SU-DHL-6 (cell line): ENCODE results near the gene CLBA1.
"Not testable (repeated sequence)": the region's sequence is repeated elsewhere in the genome, so short reads cannot be mapped to it uniquely, and the experiment has no call there.

Source experiments
- H2AFZ ChIP-seq: fragments of 200-600 bp; sonication (generic); 2 replicates; pipeline ENCODE4 v1.6.1; 2014; ENCODE audit warnings: low read depth, mild to moderate bottlenecking, moderate library complexity, mixed read lengths, antibody characterized with exemption, low read length; ENCODE audit not compliant: severe bottlenecking
- H3F3A ChIP-seq: fragments of 200-600 bp; shearing (Covaris generic); 2 replicates; pipeline ENCODE4 v1.6.0; 2016; ENCODE audit warnings: antibody characterized with exemption, mild to moderate bottlenecking; ENCODE audit not compliant: insufficient read depth
- H3K27ac ChIP-seq: fragments of 200-600 bp; sonication (generic); 2 replicates; pipeline ENCODE4 v1.5.1; 2016; ENCODE audit warnings: low read depth, mild to moderate bottlenecking, low read length, moderate library complexity, mixed read lengths
- H3K27me3 ChIP-seq: fragments of 200-600 bp; sonication (generic), shearing (Covaris generic); 2 replicates; pipeline ENCODE4 v1.6.0; 2014; ENCODE audit warnings: mild to moderate bottlenecking, low read length
- H3K36me3 ChIP-seq: fragments of 200-600 bp; sonication (generic); 2 replicates; pipeline ENCODE4 v1.6.1; 2014; ENCODE audit warnings: mild to moderate bottlenecking, low read length, mixed read lengths
- H3K4me2 ChIP-seq: fragments of 300-600, 200-600 bp; shearing (Covaris generic), sonication (generic); 2 replicates; pipeline ENCODE4 v1.6.0; 2014; ENCODE audit warnings: low read length, low read depth, mild to moderate bottlenecking; ENCODE audit not compliant: poor library complexity, severe bottlenecking
- H3K4me3 ChIP-seq: fragments of 200-600 bp; sonication (generic); 2 replicates; pipeline ENCODE4 v1.5.1; 2014; ENCODE audit warnings: antibody characterized with exemption, low read length, mild to moderate bottlenecking, mixed read lengths; ENCODE audit not compliant: insufficient read depth, poor library complexity, severe bottlenecking
- H3K79me2 ChIP-seq: fragments of 200-600 bp; sonication (generic); 2 replicates; pipeline ENCODE4 v1.6.1; 2014; ENCODE audit warnings: mild to moderate bottlenecking, low read length, moderate library complexity; ENCODE audit not compliant: insufficient read depth
- H3K9ac ChIP-seq: fragments of 200-600 bp; sonication (generic); 2 replicates; pipeline ENCODE4 v1.7.0; 2014; ENCODE audit warnings: mild to moderate bottlenecking, low read length
- H3K9me2 ChIP-seq: fragments of 200-600 bp; sonication (generic); replicated peaks from 2 replicates; pipeline ENCODE4 v1.6.1; 2014; ENCODE audit warnings: low read length; ENCODE audit not compliant: insufficient read depth
- H3K9me3 ChIP-seq: fragments of 200-600 bp; sonication (generic); 2 replicates; pipeline ENCODE4 v1.6.1; 2014; ENCODE audit warnings: low read length, mixed read lengths; ENCODE audit not compliant: insufficient read depth
- H4K20me1 ChIP-seq: fragments of 200-600 bp; sonication (generic); 2 replicates; pipeline ENCODE4 v1.6.1; 2014; ENCODE audit warnings: low read depth, mild to moderate bottlenecking, antibody characterized with exemption, low read length, moderate library complexity, mixed read lengths
- EZH2phosphoT487 ChIP-seq: fragments of 200-600 bp; sonication (generic), shearing (Covaris generic); conservative IDR thresholded peaks from 2 replicates; pipeline ENCODE4 v1.6.1; 2018; ENCODE audit warnings: mild to moderate bottlenecking, antibody characterized with exemption, low read length, moderate library complexity, mixed read lengths
- TF ChIP-seq, protein P1 (sequence below): fragments of 200-600 bp; sonication (generic); IDR thresholded peaks from one replicate; pipeline ENCODE4 v1.5.1; 2017; ENCODE audit warnings: antibody characterized with exemption, mild to moderate bottlenecking, low read length, moderate library complexity; ENCODE audit not compliant: insufficient read depth, poor library complexity, severe bottlenecking

The CLBA1 gene

DNA sequence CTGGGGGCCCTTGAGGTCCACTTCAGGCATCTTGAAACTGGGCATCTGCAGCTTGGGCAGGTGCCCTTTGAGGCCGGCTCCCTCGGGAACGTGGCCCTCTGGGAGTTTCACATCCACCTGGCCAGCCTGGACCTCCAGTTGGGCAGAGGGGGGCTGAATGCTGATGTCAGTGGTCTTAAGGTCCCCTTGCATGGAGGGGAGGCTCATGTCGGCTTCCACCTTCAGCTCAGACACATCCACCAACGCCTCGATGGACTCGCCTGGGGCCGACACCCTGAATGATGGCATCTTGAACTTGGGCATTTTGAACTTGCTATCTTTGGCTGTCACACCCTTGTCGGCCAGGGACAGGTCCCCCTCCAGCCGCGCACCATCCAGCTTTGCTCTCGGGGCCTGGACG lies 38.4 kb upstream of the CLBA1 start:
- not testable (repeated sequence) for H3K9me3 ChIP-seq, H2AFZ ChIP-seq, H3K9ac ChIP-seq, H3K36me3 ChIP-seq, H3K9me2 ChIP-seq, H4K20me1 ChIP-seq, H3K27me3 ChIP-seq, H3K27ac ChIP-seq, H3F3A ChIP-seq, H3K4me3 ChIP-seq, H3K4me2 ChIP-seq, H3K79me2 ChIP-seq

DNA sequence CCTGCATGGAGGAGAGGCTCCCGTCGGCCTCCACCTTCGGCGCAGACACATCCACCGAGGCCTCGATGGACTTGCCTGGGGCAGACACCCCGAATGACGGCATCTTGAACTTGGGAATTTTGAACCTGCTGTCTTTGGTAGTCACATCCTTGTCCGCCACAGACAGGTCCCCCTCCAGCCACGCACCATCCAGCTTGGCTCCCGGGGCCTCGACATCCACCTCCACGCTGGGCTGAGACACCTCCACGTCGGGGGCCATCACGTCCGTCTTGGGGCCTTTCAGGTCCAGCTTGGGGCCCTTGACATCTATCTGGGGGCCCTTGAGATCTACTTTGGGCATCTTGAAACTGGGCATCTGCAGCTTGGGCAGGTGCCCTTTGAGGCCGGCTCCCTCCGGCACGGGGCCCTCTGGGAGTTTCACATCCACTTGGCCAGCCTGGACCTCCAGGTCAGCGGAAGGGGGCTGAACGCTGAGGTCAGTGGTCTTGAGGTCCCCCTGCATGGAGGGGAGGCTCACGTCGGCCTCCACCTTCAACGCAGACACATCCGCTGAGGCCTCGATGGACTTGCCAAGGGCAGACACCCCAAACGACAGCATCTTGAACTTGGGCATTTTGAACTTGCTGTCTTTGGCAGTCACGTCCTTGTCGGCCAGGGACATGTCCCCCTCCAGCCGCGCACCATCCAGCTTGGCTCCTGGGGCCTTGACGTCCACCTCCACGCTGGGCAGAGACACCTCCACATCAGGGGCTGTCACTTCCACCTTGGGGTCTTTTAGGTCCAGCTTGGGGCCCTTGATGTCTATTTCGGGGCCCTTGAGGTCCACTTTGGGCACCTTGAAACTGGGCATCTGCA lies 37.5 kb upstream of the CLBA1 start:
- H3K9me3 ChIP-seq, H3K4me2 ChIP-seq, H3K27ac ChIP-seq, H4K20me1 ChIP-seq, H3K79me2 ChIP-seq, H3F3A ChIP-seq, H3K9me2 ChIP-seq, H3K9ac ChIP-seq, H2AFZ ChIP-seq, H3K27me3 ChIP-seq, H3K36me3 ChIP-seq, H3K4me3 ChIP-seq: not testable (repeated sequence)

DNA sequence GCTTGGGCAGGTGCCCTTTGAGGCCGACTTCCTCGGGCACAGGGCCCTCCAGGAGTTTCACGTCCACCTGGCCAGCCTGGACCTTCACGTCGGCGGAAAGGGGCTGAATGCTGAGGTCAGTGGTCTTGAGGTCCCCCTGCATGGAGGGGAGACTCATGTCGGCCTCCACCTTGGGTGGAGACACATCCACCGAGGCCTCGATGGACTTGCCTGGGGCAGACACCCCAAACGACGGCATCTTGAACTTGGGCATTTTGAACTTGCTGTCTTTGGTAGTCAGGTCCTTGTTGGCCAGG lies 36.9 kb upstream of the CLBA1 start:
- Histone ChIP-seq H3K27ac (no peak overlapping the region), H3K79me2 (no peaks in the 10 kb centered on the region), H3K4me3 (no peak overlapping the region), H2AFZ (no peak overlapping the region), H3K9me2 (no peaks in the 10 kb centered on the region), H4K20me1 (no peaks in the 10 kb centered on the region), H3K4me2 (no peak overlapping the region), H3K27me3 (no peaks in the 10 kb centered on the region), H3K36me3 (no peaks in the 10 kb centered on the region), H3F3A (no peaks in the 10 kb centered on the region), H3K9me3 (no peaks in the 10 kb centered on the region), H3K9ac (no peak overlapping the region)
- TF ChIP-seq EZH2phosphoT487 = no peak
- TF ChIP-seq, protein P1, sequence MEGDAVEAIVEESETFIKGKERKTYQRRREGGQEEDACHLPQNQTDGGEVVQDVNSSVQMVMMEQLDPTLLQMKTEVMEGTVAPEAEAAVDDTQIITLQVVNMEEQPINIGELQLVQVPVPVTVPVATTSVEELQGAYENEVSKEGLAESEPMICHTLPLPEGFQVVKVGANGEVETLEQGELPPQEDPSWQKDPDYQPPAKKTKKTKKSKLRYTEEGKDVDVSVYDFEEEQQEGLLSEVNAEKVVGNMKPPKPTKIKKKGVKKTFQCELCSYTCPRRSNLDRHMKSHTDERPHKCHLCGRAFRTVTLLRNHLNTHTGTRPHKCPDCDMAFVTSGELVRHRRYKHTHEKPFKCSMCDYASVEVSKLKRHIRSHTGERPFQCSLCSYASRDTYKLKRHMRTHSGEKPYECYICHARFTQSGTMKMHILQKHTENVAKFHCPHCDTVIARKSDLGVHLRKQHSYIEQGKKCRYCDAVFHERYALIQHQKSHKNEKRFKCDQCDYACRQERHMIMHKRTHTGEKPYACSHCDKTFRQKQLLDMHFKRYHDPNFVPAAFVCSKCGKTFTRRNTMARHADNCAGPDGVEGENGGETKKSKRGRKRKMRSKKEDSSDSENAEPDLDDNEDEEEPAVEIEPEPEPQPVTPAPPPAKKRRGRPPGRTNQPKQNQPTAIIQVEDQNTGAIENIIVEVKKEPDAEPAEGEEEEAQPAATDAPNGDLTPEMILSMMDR = no peak

DNA sequence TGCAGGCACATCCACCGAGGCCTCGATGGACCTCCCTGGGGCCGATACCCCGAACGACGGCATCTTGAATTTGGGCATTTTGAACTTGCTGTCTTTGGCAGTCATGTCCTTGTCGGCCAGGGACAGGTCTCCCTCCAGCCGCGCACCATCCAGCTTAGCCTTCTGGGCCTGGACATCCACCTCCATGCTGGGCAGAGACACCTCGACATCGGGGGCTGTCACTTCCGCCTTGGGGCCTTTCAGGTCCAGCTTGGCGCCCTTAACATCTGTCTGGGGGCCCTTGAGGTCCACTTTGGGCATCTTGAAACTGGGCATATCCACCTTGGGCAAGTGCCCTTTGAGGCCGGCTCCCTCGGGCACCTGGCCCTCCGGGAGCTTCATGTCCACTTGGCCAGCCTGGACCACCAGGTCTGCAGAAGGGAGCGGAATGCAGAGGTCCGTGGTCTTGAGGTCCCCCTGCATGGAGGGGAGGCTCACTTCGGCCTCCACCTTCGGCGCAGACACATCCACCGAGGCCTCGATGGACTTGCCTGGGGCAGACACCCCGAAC lies 36.1 kb upstream of the CLBA1 start:
- H2AFZ ChIP-seq, H3K79me2 ChIP-seq, H3K4me3 ChIP-seq, H3K36me3 ChIP-seq, H3K4me2 ChIP-seq, H3F3A ChIP-seq, H3K27me3 ChIP-seq, H3K9me3 ChIP-seq, H4K20me1 ChIP-seq, H3K9me2 ChIP-seq, H3K27ac ChIP-seq, H3K9ac ChIP-seq: not testable (repeated sequence)

DNA sequence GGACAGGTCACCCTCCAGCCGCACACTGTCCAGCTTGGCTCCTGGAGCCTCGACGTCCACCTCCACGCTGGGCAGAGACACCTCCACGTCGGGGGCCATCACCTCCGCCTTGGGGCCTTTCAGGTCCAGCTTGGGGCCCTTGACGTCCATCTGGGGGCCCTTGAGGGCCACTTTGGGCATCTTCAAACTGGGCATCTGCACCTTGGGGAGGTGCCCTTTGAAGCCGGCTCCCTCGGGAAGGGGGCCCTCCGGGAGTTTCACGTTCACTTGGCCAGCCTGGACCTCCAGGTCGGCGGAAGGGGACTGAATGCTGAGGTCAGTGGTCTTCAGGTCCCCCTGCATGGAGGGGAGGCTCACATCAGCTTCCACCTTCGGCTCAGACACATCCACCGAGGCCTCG lies 35.6 kb upstream of the CLBA1 start:
- H3K9me3 ChIP-seq = no peaks in the 10 kb centered on the region
- H3K27me3 ChIP-seq = no peaks in the 10 kb centered on the region
- TF ChIP-seq, protein P1 = no peak
- TF ChIP-seq EZH2phosphoT487 = no peak
- no peak overlapping the region for H3K27ac ChIP-seq
- no peaks in the 10 kb centered on the region for H3K36me3 ChIP-seq
- H3K4me2 ChIP-seq = no peak overlapping the region
- H2AFZ ChIP-seq = no peak overlapping the region
- no peak overlapping the region for H3K4me3 ChIP-seq
- no peaks in the 10 kb centered on the region for H3F3A ChIP-seq
- H4K20me1 ChIP-seq = no peaks in the 10 kb centered on the region
- no peaks in the 10 kb centered on the region for H3K79me2 ChIP-seq
- no peaks in the 10 kb centered on the region for H3K9me2 ChIP-seq
- no peak overlapping the region for H3K9ac ChIP-seq

DNA sequence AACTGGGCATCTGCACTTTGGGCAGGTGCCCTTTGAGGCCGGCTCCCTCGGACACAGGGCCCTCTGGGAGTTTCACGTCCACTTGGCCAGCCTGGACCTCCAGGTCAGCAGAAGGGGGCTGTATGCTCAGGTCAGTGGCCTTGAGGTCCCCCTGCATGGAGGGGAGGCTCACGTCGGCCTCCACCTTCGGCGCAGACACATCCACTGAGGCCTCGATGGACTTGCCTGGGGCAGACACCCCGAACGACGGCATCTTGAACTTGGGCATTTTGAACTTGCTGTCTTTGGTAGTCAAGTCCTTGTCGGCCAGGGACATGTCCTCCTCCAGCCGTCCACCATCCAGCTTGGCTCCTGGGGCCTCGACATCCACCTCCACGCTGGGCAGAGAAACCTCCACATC lies 34.9 kb upstream of the CLBA1 start:
- H4K20me1 ChIP-seq, H3K27ac ChIP-seq, H3K27me3 ChIP-seq, H3K9me2 ChIP-seq, H3K9ac ChIP-seq, H3K9me3 ChIP-seq, H3K36me3 ChIP-seq, H3K4me3 ChIP-seq, H3K79me2 ChIP-seq, H3K4me2 ChIP-seq, H2AFZ ChIP-seq, H3F3A ChIP-seq: not testable (repeated sequence)
